Panc1 (cell line): Measurements from ENCODE around the gene B4GALT6. TPM values are rescaled to one million over a fixed set of nuclear protein-coding genes. Genes with fewer than 3 reads are reported as not detected.

ENCODE experiments used
- ATAC-seq: fragments of 200-7000 bp; cut with Tn5 transposase; 2 replicates; pipeline ENCODE4 v1.9.1; 2020; ENCODE audit warnings: mild to moderate bottlenecking, moderate library complexity
- BruUV-seq: library from RNA; stranded (reverse); fragments of 400-500 nt; replicated peaks from 2 replicates; lab custom pipeline; 2021; lab: Mats Ljungman, UMichigan
- CTCF ChIA-PET: fragments of 300-600 bp; sonication (Branson Sonifier 250); formaldehyde crosslinking; loops from one replicate; lab custom pipeline; 2022; ENCODE audit warnings: antibody characterized with exemption; lab: Charles Lee
- POLR2A ChIA-PET: fragments of 300-600 bp; sonication (Branson Sonifier 250); formaldehyde crosslinking; loops from one replicate; lab custom pipeline; 2022; ENCODE audit warnings: antibody characterized with exemption; lab: Charles Lee
- DNase-seq: peaks from one replicate; pipeline ENCODE4 v3.0.0-alpha.2; 2010; ENCODE audit warnings: low read depth, low spot score
- H3K27ac ChIP-seq: 2 replicates; pipeline ENCODE4 v1.5.1; 2011; ENCODE audit warnings: mild to moderate bottlenecking, low read length, inconsistent platforms
- H3K27me3 ChIP-seq: fragments of 200-500 bp; sonication (Bioruptor generic); 2 replicates; pipeline ENCODE4 v1.6.0; 2014; ENCODE audit warnings: low read length, inconsistent platforms; ENCODE audit not compliant: control insufficient read depth, insufficient read depth
- H3K36me3 ChIP-seq: fragments of 200-500 bp; sonication (Bioruptor generic); 2 replicates; pipeline ENCODE4 v1.5.1; 2014; ENCODE audit warnings: inconsistent platforms, mild to moderate bottlenecking, low read length, moderate library complexity; ENCODE audit not compliant: control insufficient read depth, insufficient read depth
- H3K4me1 ChIP-seq: 2 replicates; pipeline ENCODE4 v1.5.1; 2011; ENCODE audit warnings: inconsistent platforms, mild to moderate bottlenecking, low read length, moderate library complexity; ENCODE audit not compliant: control insufficient read depth, insufficient read depth
- H3K4me3 ChIP-seq, 2 experiments: 2 replicates each; pipeline ENCODE4 v1.5.1; 2011 to 2012; ENCODE audit warnings: low read depth in 2 of 2, low read length in 2 of 2, mild to moderate bottlenecking in 2 of 2, inconsistent platforms in 1 of 2, moderate library complexity in 1 of 2
- H3K9me3 ChIP-seq: fragments of 200-500 bp; sonication (Bioruptor generic); 2 replicates; pipeline ENCODE4 v1.5.1; 2014; ENCODE audit warnings: low read depth, mild to moderate bottlenecking, inconsistent platforms, low read length, moderate library complexity; ENCODE audit not compliant: control insufficient read depth, insufficient read depth
- CTCF ChIP-seq: fragments of 450-650 bp; IDR thresholded peaks from 2 replicates; pipeline ENCODE4 v1.5.1; 2017; ENCODE audit warnings: mild to moderate bottlenecking
- POLR2AphosphoS5 ChIP-seq: IDR thresholded peaks from 2 replicates; pipeline ENCODE4 v1.6.1; 2012; ENCODE audit warnings: mild to moderate bottlenecking, low read depth, low read length, moderate library complexity
- REST ChIP-seq, 2 experiments: IDR thresholded peaks; 2 replicates each; pipeline ENCODE4 v1.6.1; 2011 to 2012; ENCODE audit warnings: low read depth in 2 of 2, control low read depth in 1 of 2, low read length in 1 of 2, mild to moderate bottlenecking in 1 of 2, moderate library complexity in 1 of 2; ENCODE audit not compliant: insufficient read depth in 1 of 2
- SIN3A ChIP-seq: IDR thresholded peaks from 2 replicates; pipeline ENCODE4 v1.6.1; 2012; ENCODE audit warnings: low read depth, mild to moderate bottlenecking, low read length, moderate library complexity, borderline replicate concordance; ENCODE audit not compliant: insufficient read depth
- TCF7L2 ChIP-seq: IDR thresholded peaks from 2 replicates; pipeline ENCODE4 v1.6.1; 2011; ENCODE audit warnings: mild to moderate bottlenecking, low read depth, low read length, inconsistent platforms
- in situ Hi-C: cut with HindIII; loops from 2 replicates; pipeline ENCODE4 v1.10.0; 2016; ENCODE audit warnings: low sequenced_read_pairs, low pct_unique_long_range_greater_than_20kb
- intact Hi-C: fragments of 100-400 bp; cut with micrococcal nuclease; formaldehyde crosslinking; loops from one replicate; pipeline ENCODE4 v1.10.0; 2022; ENCODE audit not compliant: unreplicated experiment
- total RNA-seq: library from RNA; stranded (reverse); gene quantifications from one replicate; pipeline ENCODE4 v1.2.1, GENCODE V29; 2021; ENCODE audit not compliant: unreplicated experiment

B4GALT6 gene
- total RNA-seq, 1 experiment from 2014 or later = 36.3 TPM

- no peaks in the 10 kb centered on the region for H3K4me1 ChIP-seq
- intact Hi-C loops (no loop called here), in situ Hi-C loops (no loop called here)
- H3K4me3 ChIP-seq = no peak overlapping the region
- H3K27me3 ChIP-seq = no peaks in the 10 kb centered on the region
- TF ChIP-seq REST (IDR thresholded peaks at IDR 0.05; ENCODE audit: insufficient read depth in 1 of 2, low read depth in 2 of 2, low read length in 1 of 2) = no peak
- TF ChIP-seq TCF7L2 = no peak
- TF ChIP-seq CTCF = no peak
- TF ChIP-seq SIN3A = no peak
- TF ChIP-seq POLR2AphosphoS5 = no peak
- CTCF ChIA-PET = no interaction called here
- H3K27ac ChIP-seq = no peak overlapping the region
- no peak for DNase-seq
- H3K9me3 ChIP-seq = no peaks in the 10 kb centered on the region
- ATAC-seq = no peak
- no TSS peak for BruUV-seq
- H3K36me3 ChIP-seq = no peaks in the 10 kb centered on the region
- POLR2A ChIA-PET = no interaction called here
Measured at GRCh38 chr18:31707815-31708214, 23.4 kb upstream of the B4GALT6 start.

GRCh38 chr18:31702449-31702848, 18.1 kb upstream of the B4GALT6 start:
- intact Hi-C loops = no loop called here
- in situ Hi-C loops = no loop called here
- CTCF ChIA-PET = no interaction called here

More at GRCh38 chr18:31702449-31702848, 18.1 kb upstream of the B4GALT6 start:
- no peaks in the 10 kb centered on the region for H3K27me3 ChIP-seq
- ATAC-seq (no peak), DNase-seq (no peak)
- POLR2A ChIA-PET = no interaction called here
- TF ChIP-seq POLR2AphosphoS5 (no peak), TCF7L2 (no peak), CTCF (no peak), SIN3A (no peak), REST (IDR thresholded peaks at IDR 0.05; ENCODE audit: insufficient read depth in 1 of 2, low read depth in 2 of 2, low read length in 1 of 2) (no peak)
- no peaks in the 10 kb centered on the region for H3K9me3 ChIP-seq
- H3K27ac ChIP-seq = no peak overlapping the region
- no TSS peak for BruUV-seq
- no peaks in the 10 kb centered on the region for H3K36me3 ChIP-seq
- H3K4me3 ChIP-seq = no peak overlapping the region
- H3K4me1 ChIP-seq = no peaks in the 10 kb centered on the region
